CD4-positive, alpha-beta T cell treated with Interleukin-15 for 4 hours (primary cell): ENCODE data around the gene SETDB2.

ENCODE experiments used
- DNase-seq: peaks from one replicate; pipeline ENCODE4 v3.0.0-alpha.2; 2020; ENCODE audit warnings: low spot score

The SETDB2 gene

DNA sequence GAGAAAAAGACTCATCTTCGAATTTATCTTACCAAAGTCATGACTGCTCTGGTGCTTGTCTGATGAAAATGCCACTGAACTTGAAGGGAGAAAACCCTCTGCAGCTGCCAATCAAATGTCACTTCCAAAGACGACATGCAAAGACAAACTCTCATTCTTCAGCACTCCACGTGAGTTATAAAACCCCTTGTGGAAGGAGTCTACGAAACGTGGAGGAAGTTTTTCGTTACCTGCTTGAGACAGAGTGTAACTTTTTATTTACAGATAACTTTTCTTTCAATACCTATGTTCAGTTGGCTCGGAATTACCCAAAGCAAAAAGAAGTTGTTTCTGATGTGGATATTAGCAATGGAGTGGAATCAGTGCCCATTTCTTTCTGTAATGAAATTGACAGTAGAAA is 32.5 kb downstream of the SETDB2 start:
- DNase-seq, result no peak

DNA sequence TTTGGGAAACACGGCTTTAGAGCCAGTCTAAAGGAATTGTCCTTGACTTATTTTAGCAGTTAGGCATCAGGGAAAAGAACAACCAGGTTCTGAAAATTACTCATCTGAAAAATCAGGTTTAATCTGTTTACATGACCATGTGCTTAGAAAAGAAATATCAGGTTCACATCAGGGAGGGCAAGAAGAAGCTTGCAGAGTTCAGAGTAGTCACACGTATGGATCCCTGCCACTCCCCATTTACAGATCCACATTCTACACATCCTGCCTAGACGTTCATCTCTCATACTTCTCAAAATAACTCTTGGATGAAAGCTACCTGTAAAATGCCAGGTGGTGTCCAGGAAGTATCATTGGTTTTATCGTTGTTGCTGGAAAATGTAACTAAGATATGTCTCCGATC is 37.7 kb downstream of the SETDB2 start:
- no peak for DNase-seq

DNA sequence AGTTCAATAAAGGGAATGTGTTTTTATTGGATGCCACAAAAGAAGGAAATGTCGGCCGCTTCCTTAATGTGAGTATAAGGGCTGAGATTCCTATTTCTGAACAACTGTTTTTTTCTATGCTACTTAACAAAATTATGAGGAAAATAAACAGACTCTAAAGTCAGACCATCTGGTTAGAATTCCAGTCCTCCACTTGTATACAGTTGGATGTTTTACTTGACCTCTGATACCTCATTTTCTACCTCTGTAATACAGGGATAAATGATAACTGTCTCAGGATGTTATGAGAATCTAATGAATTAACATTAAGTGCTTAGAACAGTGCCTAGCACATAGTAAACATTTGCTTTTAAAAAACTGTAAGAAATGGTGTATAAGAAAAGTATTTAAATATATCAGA is 44.5 kb downstream of the SETDB2 start:
- DNase-seq, result no peak

DNA sequence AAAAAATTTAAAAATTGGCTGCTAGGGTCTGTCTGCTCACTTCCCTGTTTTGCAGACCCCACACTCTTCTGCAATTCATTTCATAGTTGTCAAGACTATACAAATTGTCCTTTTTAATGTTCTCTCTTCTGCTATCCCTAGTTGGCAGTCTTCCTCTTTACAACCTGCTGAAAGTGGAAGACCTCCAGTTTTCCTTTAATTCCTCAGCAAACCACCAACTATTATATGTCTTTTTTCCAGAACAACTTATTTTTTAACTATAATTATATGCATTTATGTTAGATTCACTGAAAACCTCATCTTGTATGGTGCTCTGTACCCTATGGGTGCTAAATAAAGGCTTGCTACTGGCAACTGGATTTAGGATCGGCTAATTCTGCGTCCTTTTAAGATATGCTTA is 50.6 kb downstream of the SETDB2 start:
- DNase-seq, result no peak

DNA sequence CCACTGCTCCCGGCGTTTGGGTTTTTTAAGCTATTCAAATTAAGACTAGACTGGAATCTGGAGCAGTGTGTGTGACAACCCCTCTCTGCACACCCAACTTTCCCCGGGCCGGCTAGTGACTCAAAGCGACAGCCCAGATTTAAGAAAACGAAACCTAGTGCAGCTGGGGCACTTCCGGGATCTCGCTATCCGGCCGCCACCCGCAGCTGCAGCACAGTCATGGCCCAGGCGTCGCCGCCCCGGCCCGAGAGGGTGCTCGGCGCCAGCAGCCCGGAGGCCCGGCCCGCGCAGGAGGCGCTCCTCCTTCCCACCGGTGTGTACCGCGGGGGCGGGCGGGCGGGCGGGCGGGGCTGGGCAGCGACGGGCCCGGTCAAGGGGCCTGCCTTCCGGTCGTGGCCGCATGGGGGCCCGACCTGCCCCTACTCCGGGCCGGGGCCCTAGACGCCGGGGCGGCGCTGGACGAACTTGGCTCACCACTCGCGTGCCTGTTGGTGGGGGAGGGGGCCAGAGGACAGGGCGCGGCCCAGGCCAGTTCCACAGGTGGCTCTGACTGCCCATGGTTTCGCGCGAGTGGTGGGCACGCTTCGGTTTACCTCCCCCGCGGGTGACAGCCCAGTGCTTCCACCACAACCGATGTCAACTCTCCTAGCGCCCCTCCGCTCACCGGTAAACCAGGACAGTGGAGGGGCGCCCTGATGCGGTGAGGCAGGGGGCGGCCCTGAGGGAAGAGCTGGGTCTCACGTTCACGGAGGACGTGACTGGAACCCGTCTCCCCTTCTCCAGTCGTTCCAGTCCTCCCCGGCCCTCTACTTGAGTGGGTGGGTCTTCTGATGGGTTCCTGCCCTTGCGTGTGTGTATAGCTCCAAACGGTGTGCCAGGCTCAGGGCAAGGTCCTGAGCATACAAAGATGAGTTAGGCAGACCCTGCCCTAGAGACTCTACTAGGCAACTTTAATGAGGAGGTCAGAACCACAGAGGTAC is 52.0 kb downstream of the SETDB2 start, which contains the start of gene PHF11:
Gene PHF11 (plus strand): TSS at position 171 of the 980 bp plus-strand sequence. CDS start 49 bp downstream, at position 220.
- DNase-seq, result peak; percentile 90

DNA sequence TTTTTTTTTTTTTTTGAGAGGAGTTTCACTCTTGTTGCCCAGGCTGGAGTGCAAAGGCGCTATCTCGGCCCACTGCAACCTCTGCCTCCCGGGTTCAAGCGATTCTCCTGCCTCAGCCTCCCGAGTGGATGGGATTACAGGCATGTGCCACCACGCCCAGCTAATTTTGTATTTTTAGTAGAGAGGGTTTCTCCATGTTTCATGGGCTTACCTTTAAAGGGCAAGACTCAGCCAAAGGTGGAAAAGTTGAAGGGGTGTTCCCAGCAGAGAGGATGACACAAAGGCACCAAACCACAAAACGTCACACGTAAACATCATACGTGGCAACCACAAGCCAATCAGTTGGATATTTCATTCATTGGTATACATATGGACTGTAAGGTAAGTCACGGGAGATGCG is 52.8 kb downstream of the SETDB2 start:
- DNase-seq, result peak; percentile 55

DNA sequence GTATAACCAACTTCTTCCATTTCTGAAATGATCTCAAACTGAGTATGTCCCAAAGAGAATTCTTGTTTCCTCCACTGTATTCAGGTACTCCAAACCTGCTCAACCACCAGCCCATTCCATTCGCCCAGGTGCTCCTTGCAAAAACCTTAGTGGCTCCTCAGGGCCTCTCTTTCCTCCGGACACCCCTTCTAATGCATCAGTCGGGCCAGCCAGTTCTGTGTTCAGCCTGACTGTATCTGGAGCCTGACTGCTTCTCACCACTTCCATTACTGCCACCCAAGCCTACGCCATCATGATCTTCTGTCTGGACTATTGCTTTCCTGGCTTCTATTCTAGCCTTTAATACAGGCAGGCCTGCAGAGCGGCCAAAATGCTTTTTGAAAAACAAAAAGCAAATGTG is 53.2 kb downstream of the SETDB2 start:
- DNase-seq, result no peak

DNA sequence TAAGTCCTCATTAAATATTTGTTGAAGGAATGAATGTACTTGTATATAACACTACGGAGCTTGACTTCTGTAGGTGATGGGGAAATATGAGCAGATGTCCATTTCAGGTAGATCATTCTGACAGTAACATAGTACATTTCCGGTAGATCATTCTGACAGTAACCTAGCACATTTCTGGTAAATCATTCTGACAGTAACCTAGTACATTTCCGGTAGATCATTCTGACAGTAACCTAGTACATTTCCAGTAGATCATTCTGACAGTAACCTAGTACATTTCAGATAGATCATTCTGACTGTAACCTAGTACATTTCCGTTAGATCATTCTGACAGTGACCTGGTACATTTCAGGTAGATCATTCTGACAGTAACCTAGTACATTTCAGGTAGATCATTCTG is 54.1 kb downstream of the SETDB2 start:
- DNase-seq, result no peak

DNA sequence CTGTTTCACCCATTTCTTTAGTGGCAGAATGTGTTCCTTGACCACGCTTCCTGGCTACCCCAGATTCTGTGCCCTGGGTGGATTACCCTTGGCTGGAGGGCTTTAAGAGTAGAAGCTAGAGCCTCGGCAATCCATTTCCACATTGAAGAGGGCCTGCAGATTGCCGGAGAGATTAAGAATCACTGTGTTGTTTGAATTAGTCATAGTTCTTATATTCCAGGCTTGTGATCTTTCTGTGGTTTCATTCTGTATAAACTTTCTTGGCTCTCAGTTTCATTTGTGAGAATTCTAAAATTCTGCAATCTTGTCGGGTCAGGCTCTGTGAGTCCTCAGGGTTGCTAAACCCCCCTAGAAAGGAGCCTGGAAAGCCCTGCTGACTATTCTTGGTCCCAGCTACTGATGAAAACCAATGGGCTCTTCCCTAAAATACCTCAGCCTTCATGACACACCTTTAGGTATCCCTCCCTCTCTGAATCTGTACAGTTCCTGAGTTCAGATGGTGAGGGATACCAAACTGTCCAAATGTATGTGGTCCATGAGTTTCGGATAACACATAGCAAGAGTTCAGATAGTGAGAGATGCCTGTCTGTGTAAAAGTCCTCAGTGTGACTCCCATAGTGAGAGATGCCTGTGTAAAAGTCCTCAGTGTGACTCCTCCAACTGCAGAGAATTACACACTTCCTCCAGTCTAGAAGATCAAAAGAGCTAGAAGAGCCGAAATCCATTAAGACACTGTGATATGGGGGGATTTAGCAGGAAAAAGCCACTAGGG is 56.0 kb downstream of the SETDB2 start:
- peak; percentile 18 for DNase-seq

DNA sequence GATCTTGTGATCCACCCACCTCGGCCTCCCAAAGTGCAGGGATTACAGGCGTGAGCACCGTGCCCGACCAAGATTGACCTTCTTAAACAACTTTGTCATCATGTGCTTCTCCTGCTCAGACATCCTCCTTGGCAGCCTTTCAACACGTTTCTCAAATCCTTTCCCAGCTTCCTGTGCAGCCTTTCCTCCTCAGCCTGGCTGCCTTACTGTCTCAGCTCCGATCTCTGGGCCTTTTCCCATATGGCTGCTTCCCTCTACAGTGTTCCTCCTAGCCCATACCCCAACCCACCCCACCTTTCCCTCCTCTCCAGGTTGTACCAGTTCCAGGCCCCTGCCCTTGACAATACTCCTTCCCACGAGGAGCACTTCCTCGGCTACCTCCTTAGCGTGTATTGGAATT is 58.9 kb downstream of the SETDB2 start:
- no peak for DNase-seq

DNA sequence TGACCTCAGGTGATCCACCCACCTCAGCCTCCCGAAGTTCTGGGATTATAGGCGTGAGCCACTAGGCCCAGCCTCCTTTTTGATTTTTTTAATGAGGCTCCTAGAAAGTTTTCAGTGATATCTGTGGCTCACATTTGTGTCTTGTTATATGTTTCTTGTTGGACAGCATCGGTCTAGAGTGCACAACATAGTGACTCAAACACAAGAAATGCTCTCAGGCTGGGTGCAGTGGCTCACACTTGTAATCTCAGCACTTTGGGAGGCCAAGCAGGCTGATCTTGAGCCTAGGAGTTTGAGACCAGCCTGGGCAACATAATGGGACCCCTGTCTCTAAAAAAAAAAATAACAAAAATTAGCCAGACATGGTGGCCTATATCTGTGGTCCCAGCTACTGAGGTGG is 59.9 kb downstream of the SETDB2 start:
- DNase-seq, result no peak

DNA sequence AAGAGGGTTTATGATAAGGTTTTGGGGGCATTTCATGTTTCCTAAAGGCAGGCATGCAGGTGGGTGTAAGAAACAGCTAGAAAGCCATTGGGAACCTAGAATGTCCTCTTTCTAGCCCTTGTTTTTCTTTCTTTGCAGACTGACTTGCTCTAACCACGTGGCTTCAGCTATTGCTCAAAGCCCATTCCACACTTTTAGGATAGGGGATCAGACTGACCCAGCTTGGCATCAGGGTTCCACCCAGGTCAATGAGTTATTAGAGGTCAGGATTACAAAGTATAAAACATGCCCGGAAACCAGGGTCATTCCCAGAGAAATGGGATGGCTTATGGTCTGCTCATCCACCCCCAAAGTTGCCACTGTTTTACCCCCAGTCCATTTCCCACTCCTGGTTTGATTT is 68.5 kb downstream of the SETDB2 start:
- DNase-seq, result no peak

DNA sequence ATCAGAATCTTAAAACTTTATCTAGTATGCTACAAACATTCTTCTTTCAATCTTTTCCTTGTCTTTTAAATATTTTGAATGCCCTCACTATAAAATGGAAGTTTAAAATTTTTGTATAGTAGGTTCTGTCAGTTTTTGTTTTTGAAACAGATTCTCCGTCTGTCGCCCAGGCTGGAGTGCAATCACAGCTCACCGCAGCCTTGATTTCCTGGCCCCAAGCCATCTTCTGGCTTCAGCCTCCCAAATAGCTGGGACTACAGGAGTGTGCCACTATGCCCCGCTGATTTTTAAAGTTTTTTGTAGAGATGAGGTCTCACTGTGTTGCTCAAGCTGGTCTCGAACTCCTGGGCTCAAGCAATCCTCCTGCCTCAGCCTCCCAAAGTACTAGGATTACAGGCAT is 72.4 kb downstream of the SETDB2 start:
- no peak for DNase-seq

DNA sequence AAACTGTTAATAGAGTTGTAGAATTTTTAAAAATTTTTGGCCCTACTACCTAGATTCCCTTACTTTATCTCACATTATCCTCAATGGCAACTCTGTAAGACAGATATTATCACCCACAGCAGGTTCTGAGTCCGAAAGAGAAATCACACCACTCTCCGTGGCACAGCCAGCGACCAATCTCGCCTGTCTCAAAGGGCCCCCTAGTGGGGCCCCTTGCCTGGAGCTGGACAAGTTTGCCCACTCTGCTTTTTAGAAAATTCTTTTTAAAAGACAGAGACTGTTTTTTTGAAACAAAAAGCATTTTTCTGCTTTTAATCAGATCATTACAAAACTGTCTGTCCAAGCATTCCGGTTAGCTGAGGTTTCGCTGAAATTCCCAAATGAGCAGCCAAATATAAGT is 73.4 kb downstream of the SETDB2 start:
- DNase-seq, result no peak

DNA sequence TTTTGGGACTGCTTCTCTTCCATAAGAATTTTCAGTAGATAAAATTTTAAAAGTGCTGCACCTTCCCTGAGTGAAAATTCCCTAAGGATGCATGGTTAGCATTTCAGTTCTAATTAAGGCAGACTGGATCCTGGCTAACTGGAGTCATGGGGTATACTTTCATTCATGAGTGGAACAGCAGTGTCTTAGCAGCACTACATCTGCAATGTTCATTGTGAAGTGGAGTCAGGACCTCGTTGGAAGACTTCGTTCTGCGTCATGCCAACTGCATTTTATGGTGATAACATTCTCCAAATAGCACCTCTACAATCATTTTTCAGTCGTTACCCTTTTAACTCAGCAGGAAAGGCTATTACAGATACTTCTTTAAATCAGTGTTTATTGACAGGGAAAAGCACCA is 77.2 kb downstream of the SETDB2 start:
- no peak for DNase-seq

DNA sequence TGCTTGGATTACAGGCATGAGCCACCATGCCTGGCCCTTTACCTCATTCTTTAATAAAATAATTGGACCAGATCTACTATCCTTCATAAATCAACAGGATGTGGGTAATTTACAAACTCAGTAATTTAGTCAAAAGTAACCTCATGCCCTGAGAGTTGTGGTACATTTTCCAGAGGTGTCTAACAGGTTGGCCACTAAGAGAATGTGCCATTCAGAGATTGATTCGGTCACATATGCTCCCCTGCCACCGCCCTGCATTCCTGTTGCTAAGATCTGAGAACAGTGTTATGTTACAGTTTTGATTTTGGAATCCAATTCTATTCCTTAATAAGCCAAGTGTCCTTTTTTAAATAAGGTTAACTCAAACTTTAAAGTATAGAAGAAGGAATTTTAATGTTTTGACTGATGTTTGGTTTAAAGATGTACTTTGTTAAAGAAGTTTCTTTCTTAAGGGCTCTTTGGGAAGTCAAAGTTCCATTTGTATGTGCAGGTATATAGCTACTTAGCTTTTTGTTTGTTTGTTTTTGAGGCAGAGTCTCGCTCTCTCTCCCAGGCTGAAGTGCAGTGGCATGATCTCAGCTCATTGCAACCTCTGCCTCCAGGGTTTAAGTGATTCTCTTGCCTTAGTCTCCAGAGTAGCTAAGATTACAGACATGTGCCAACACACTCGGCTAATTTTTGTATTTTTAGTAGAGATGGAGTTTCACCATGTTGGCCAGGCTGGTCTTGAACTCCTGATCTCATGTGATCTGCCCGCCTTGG is 80.8 kb downstream of the SETDB2 start:
- DNase-seq, result no peak

DNA sequence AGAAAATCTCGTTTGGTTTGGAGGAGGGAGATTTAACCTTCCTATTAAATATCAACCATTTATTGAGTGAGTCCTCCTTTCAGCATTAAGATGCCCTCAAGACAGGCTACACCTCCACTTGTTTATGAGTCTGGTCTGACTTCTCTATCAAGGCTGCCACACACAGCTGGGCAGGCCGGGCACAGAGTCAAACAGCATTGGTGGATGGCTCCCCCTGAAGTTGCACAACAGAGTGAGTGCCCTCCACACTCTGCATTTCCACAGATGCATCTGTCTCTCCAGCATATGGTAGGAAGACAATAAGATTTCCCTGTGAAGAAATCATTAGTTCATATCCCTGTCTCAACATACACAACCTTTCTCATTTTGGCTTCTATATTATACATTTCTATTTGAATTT is 83.0 kb downstream of the SETDB2 start:
- DNase-seq, result no peak

DNA sequence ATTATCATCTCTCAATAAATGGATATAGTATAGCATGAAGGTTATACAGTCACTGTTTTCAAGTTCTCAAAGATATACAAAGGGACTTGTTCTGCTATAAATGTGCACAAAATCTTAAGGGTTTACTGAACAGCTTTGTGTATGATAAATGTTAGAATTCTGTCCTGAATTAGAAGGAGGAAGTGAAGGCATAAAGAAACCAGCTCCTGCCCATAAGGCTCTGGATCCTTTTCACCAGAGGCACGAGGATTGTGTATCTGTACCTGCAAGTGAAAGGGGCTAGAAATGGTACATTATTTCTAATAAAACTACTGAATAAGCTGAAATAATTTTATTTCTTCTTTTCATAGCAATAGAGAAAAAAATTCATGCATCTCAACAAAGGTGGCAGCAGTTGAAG is 84.1 kb downstream of the SETDB2 start:
- DNase-seq, result no peak

DNA sequence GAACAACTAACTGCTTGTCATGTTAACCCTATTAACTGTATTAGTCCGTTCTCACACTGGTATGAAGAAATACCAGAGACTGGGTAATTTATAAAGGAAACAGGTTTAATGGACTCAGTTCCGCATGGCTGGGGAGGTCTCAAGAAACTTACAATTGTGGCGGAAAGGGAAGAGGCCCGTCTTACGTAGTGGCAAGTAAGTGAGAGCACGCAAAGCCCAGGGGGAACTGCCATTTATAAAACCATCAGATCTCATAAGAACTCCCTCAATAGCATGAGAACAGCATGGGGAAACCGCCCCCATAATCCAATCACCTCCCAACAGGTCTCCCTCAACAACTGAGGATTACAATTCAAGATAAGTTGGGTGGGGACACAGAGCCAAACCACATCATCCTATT is 86.4 kb downstream of the SETDB2 start:
- no peak for DNase-seq

DNA sequence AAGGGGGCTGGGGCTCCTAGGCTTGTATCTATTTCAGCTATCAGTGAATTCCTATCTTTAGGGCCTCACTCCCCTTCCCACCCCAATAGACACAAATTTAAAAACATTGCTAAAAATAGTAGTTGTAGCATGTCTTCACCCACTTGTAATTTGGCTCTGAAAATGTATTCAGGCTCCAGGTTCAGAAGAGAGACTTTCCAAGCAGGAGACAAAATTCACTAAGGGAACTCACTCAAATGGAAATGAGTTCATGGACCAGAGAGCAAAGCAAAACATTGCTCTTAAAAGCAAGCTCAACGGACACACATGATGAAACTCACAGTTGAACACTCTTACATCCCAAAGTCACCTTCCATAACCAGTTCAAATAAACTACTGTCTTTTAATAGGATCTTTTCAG is 88.5 kb downstream of the SETDB2 start:
- DNase-seq, result no peak

DNA sequence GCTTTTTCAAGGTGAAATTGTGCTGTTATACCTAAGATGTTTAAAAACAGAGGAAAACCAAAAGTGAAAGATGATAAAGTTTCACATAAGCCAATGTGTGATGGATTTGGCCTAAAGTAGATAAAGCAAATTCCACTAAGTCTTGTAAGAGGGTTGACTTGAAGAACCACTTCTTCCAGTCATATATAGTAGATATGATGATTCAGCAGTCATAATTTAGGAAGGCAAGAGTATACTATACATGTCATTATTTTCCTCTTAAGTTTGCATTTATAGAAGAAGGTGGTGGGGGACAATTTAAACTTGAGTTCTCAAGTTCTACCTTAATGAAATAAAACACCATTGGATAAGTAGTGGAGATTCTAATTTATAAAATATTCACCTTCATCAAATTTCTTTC is 88.9 kb downstream of the SETDB2 start:
- no peak for DNase-seq

DNA sequence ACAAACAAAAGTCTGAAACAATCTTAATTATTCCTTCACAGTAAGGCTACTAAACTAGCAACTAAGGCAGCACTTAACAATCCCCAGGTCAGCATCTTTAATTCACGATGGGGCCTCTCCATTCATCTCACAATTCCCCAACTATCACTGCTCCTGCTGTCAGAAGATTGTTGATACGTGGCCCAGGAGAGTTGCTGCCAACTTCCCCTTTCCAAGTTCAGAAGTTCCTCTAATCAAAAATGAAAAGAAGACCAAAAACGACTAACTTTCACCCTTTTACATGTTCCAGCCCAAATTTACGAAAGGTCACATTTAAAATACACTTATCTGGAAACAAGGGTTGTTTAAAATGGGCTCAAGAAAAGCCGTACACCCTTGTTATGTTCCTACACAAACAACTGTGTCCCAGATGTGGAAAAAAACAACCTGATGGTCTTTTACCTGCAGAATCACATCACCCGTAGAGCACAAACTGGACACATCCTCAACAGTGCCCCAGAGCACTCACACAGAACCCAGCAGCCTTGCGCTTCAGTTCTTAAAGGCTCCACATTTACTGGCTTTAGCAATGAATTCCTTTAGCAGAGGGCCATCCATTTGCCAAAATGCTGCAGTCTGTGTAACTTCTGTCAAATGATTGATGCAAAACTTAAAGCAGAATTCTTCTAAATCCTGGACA is 89.7 kb downstream of the SETDB2 start:
- no peak for DNase-seq
